Smooth muscle cell of the brain vasculature (primary cell): ENCODE data around the gene THSD7B.
"Not testable (repeated sequence)": the region's sequence is repeated elsewhere in the genome, so short reads cannot be mapped to it uniquely, and the experiment has no call there.

Source experiments
- DNase-seq: peaks from one replicate; pipeline ENCODE4 v3.0.0-alpha.2; 2012; ENCODE audit warnings: low read depth, low spot score

Gene THSD7B

GRCh38 chr2:137525641-137526190 lies 760.4 kb downstream of the THSD7B start:
- no peak for DNase-seq

GRCh38 chr2:137535897-137536296 lies 770.6 kb downstream of the THSD7B start:
- DNase-seq: no peak

GRCh38 chr2:137539336-137539735 lies 774.0 kb downstream of the THSD7B start:
- no peak for DNase-seq

GRCh38 chr2:137547842-137548241 lies 782.5 kb downstream of the THSD7B start:
- DNase-seq: no peak

- DNase-seq: no peak
Measured at GRCh38 chr2:137566387-137566786, 801.0 kb downstream of the THSD7B start.

- DNase-seq: no peak
Measured at GRCh38 chr2:137570484-137570883, 805.1 kb downstream of the THSD7B start.

- not testable (repeated sequence) for DNase-seq
Measured at GRCh38 chr2:137587834-137588233, 822.5 kb downstream of the THSD7B start.

GRCh38 chr2:137588578-137588977 lies 823.2 kb downstream of the THSD7B start:
- not testable (repeated sequence) for DNase-seq

- DNase-seq: no peak
Measured at GRCh38 chr2:137590102-137590501, 824.8 kb downstream of the THSD7B start.

- DNase-seq: no peak
Measured at GRCh38 chr2:137607722-137608318, 842.5 kb downstream of the THSD7B start.

GRCh38 chr2:137638932-137639331 lies 873.6 kb downstream of the THSD7B start:
- no peak for DNase-seq

GRCh38 chr2:137644731-137645130 lies 879.4 kb downstream of the THSD7B start:
- no peak for DNase-seq

GRCh38 chr2:137654046-137654445 lies 888.7 kb downstream of the THSD7B start:
- no peak for DNase-seq

GRCh38 chr2:137655814-137656213 lies 890.5 kb downstream of the THSD7B start:
- no peak for DNase-seq

- no peak for DNase-seq
Measured at GRCh38 chr2:137658433-137658832, 893.1 kb downstream of the THSD7B start.

- DNase-seq: no peak
Measured at GRCh38 chr2:137659616-137660015, 894.3 kb downstream of the THSD7B start.

GRCh38 chr2:137670111-137670510 lies 904.8 kb downstream of the THSD7B start:
- DNase-seq: no peak

GRCh38 chr2:137672989-137673552 lies 907.7 kb downstream of the THSD7B start:
- DNase-seq: no peak

- no peak for DNase-seq
Measured at GRCh38 chr2:137674991-137675390, 909.6 kb downstream of the THSD7B start.

GRCh38 chr2:137675584-137676327 lies 910.4 kb downstream of the THSD7B start:
- no peak for DNase-seq

GRCh38 chr2:137676346-137676745 lies 911.0 kb downstream of the THSD7B start:
- DNase-seq: no peak

GRCh38 chr2:137677466-137677865 lies 912.1 kb downstream of the THSD7B start:
- DNase-seq: no peak

- no peak for DNase-seq
Measured at GRCh38 chr2:137689549-137689948, 924.2 kb downstream of the THSD7B start.
